HFF-Myc (cell line): ENCODE results near the gene PPARA.
A peak's percentile ranks its signal among the peaks of the same experiment; 100 is the strongest.

ENCODE experiments used
- DNase-seq: peaks from one replicate; pipeline ENCODE4 v3.0.0-alpha.2; 2011; ENCODE audit warnings: low read depth; ENCODE audit errors: extremely low read depth
- H3K4me3 ChIP-seq: replicated peaks from 2 replicates; pipeline ENCODE4 v1.5.1; 2011; ENCODE audit warnings: low read depth, mild to moderate bottlenecking, control low read depth, low read length
- TF ChIP-seq, protein P1 (sequence below): IDR thresholded peaks from 2 replicates; pipeline ENCODE4 v1.5.1; 2012; ENCODE audit warnings: mild to moderate bottlenecking, low read depth, low read length, control low read depth; ENCODE audit errors: missing control alignments

The PPARA gene

DNA sequence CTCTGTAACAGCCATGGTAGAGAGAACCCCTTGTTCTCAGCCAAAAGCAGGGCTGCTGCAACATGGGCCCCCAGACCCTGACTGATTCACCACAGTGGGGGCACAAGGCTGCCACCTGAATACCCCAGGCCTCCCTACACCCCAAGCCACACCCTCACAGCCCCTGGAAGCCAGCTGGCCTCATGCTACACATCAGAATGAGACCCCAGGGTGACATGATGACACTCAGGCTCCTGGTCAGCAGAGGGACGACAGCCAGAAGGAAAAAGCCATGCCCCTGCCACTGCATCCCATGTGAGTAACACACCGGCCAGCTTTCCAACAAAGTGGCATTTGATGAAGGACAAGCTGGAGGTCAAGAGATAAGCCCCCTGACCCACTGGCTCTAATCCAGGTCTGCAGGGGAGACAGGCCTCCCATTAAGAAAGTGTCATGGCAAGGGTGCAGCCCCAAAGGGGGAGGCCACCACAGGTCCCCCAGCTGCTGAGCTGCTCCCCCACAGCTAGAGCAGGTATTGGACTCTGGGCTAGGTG is 97.2 kb downstream of the PPARA start:
- TF ChIP-seq, protein P1, sequence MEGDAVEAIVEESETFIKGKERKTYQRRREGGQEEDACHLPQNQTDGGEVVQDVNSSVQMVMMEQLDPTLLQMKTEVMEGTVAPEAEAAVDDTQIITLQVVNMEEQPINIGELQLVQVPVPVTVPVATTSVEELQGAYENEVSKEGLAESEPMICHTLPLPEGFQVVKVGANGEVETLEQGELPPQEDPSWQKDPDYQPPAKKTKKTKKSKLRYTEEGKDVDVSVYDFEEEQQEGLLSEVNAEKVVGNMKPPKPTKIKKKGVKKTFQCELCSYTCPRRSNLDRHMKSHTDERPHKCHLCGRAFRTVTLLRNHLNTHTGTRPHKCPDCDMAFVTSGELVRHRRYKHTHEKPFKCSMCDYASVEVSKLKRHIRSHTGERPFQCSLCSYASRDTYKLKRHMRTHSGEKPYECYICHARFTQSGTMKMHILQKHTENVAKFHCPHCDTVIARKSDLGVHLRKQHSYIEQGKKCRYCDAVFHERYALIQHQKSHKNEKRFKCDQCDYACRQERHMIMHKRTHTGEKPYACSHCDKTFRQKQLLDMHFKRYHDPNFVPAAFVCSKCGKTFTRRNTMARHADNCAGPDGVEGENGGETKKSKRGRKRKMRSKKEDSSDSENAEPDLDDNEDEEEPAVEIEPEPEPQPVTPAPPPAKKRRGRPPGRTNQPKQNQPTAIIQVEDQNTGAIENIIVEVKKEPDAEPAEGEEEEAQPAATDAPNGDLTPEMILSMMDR: no peak

GRCh38 chr22:46250035-46250782 is 99.9 kb downstream of the PPARA start, which contains the start of gene CDPF1:
Gene CDPF1 (minus strand): TSS chr22:46250293. CDS start chr22:46248284, 2,009 bp downstream.
- DNase-seq: peak; percentile 27
- TF ChIP-seq, protein P1: no peak
- H3K4me3 ChIP-seq: peak within 1 kb of the TSS; percentile 71

More for the DNA sequence above, 97.2 kb downstream of the PPARA start:
- DNase-seq: no peak
- no peak overlapping the region for H3K4me3 ChIP-seq

DNA sequence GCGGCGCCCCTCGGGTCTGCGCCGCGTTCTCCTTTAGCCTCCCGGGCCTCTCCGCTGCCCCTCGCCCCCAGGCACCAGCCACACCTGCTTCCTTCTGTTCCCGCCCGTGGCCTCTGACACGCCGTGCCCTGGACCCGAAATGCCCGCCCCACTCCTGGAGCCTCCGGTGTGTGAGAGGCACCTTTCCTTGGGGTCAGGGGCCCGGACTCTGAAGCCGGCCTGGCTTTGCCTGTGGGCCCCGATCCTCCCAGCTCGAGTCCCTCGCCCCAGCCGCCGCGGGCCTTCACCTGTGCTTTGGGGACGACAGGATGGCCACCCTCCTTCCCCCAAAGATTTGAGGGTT is 100.4 kb downstream of the PPARA start:
- TF ChIP-seq, protein P1: no peak
- H3K4me3 ChIP-seq: peak overlapping the region; percentile 71
- no peak for DNase-seq

- H3K4me3 ChIP-seq: peak overlapping the region; percentile 71
- DNase-seq: no peak
- TF ChIP-seq, protein P1: no peak
Measured at GRCh38 chr22:46251266-46251665, 100.9 kb downstream of the PPARA start.

- DNase-seq: no peak
- TF ChIP-seq, protein P1: no peak
- H3K4me3 ChIP-seq: no peak overlapping the region
Measured at GRCh38 chr22:46251816-46252380, 101.6 kb downstream of the PPARA start.

GRCh38 chr22:46256358-46256958 is 106.1 kb downstream of the PPARA start:
- no peak for DNase-seq
- TF ChIP-seq, protein P1: no peak
- H3K4me3 ChIP-seq: no peak overlapping the region
